ENCODE data around the gene SLC6A17. TPM values are rescaled to one million over a fixed set of nuclear protein-coding genes. Genes with fewer than 3 reads are reported as not detected.
A peak's percentile ranks its signal among the peaks of the same experiment; 100 is the strongest.

SLC6A17 gene
- total RNA-seq, 1 experiment from 2014 or later: 0.24 TPM

- H3K27me3 Mint-ChIP-seq (ENCODE audit: low read depth): no peaks in the 10 kb centered on the region
- DNase-seq (ENCODE audit: low spot score) (peak; percentile 62), ATAC-seq (peak; percentile 56)
- H3K4me3 Mint-ChIP-seq: no peak overlapping the region
- H3K36me3 Mint-ChIP-seq: no peaks in the 10 kb centered on the region
- TF ChIP-seq CDX4 (CRISPR knock-in tag; IDR thresholded peaks at IDR 0.05; ENCODE audit: borderline replicate concordance): no peak
- no peak for TF ChIP-seq HMGXB4 (CRISPR knock-in tag; IDR thresholded peaks at IDR 0.05)
- TF ChIP-seq MLX (CRISPR knock-in tag; IDR thresholded peaks at IDR 0.05): no peak
- no peak for TF ChIP-seq NFATC4 (CRISPR knock-in tag; IDR thresholded peaks at IDR 0.05)
- no peak for TF ChIP-seq SMAD3 (CRISPR knock-in tag; IDR thresholded peaks at IDR 0.05; ENCODE audit: borderline replicate concordance)
- TF ChIP-seq FOXJ3 (CRISPR knock-in tag; IDR thresholded peaks at IDR 0.05; ENCODE audit: borderline replicate concordance): no peak
- 0 out of 2 replicates have a peak, but pooled peaks have one; percentile 15 for TF ChIP-seq SP1 (CRISPR knock-in tag; conservative IDR thresholded peaks at IDR 0.05)
- peak; percentile 74 for TF ChIP-seq CTCF (IDR thresholded peaks at IDR 0.05)
- no peak for TF ChIP-seq ZBTB21 (CRISPR knock-in tag; IDR thresholded peaks at IDR 0.05; ENCODE audit: borderline replicate concordance)
- TF ChIP-seq STAT6 (CRISPR knock-in tag; conservative IDR thresholded peaks at IDR 0.05; ENCODE audit: low read depth): no peak
- no peak for TF ChIP-seq SMAD4 (CRISPR knock-in tag; IDR thresholded peaks at IDR 0.05)
- H3K9me3 Mint-ChIP-seq: no peaks in the 10 kb centered on the region
- H3K4me1 Mint-ChIP-seq: peaks cover 4% of the 10 kb centered on the region
- CTCF ChIA-PET: interaction anchor here (0.5 to 5.7 kb wide), 25 partner anchors 9 to 293 kb away, joined by 3 to 77 read pairs (median 4); partner anchors contain the start of gene RBM15
- POLR2A ChIA-PET: no interaction called here
- H3K27ac Mint-ChIP-seq: no peak overlapping the region
Measured at GRCh38 chr1:110203021-110203661, 52.8 kb downstream of the SLC6A17 start.

- no peak for TF ChIP-seq OVOL2 (CRISPR knock-in tag; IDR thresholded peaks at IDR 0.05; ENCODE audit: borderline replicate concordance)
- TF ChIP-seq MAX (CRISPR knock-in tag; IDR thresholded peaks at IDR 0.05): no peak
- Mint-ChIP-seq H3K36me3 (no peaks in the 10 kb centered on the region), H3K9me3 (no peaks in the 10 kb centered on the region), H3K27ac (no peak overlapping the region), H3K27me3 (ENCODE audit: low read depth) (peaks cover 6% of the 10 kb centered on the region), H3K4me3 (no peak overlapping the region), H3K4me1 (peaks cover 14% of the 10 kb centered on the region)
- ATAC-seq: no peak
- CTCF ChIA-PET: interaction anchor here (5.7 to 9.2 kb wide), 2 partner anchors 108 to 255 kb away, joined by 77 to 132 read pairs; no protein-coding TSS in a partner anchor
- no peak for DNase-seq (ENCODE audit: low spot score)
- POLR2A ChIA-PET: no interaction called here
Measured at GRCh38 chr1:110205156-110205555, 54.9 kb downstream of the SLC6A17 start.
